Measurements from ENCODE around the gene PLGRKT. TPM values are rescaled to one million over a fixed set of nuclear protein-coding genes. Genes with fewer than 3 reads are reported as not detected.

The PLGRKT gene
- total RNA-seq, 1 experiment from 2014 or later, result 30.9 TPM

DNA sequence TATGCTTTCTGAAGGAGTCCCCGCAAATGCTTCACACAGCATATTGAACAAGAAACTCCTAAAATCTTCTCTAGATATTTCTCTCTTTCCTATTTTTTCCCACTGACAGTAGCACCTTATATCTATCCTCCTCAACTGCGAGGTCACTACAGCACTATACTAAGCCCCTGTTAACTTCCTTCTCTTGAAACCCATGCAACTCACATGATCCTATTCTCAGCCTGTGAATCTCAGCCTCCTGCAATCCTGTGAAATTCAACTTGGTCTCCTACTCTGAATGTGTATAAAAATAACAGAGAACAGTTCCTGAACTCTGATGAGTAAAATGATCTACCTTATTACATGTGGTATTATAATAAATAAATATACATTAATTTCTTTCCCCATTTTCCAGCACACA lies 6.1 kb upstream of the PLGRKT start:
- CTCF ChIA-PET, result interaction anchor here (1.1 kb wide), 1 partner anchor 257 kb away, joined by 4 read pairs; no protein-coding TSS in a partner anchor
- Histone ChIP-seq H3K27me3 (replicated peaks; ENCODE audit: insufficient read depth, low read depth, low read length, poor library complexity) (no peaks in the 10 kb centered on the region), H3K27ac (ENCODE audit: low read depth, low read length, poor library complexity, severe bottlenecking) (no peak overlapping the region), H3K4me3 (ENCODE audit: low read depth, low read length, poor library complexity, severe bottlenecking) (no peak overlapping the region), H3K36me3 (ENCODE audit: insufficient read depth, low read length, poor library complexity, severe bottlenecking) (no peaks in the 10 kb centered on the region), H3K9me3 (ENCODE audit: low read depth, low read length, poor library complexity, severe bottlenecking) (no peaks in the 10 kb centered on the region), H3K4me1 (ENCODE audit: insufficient read depth, low read length, poor library complexity, severe bottlenecking) (no peaks in the 10 kb centered on the region)
- POLR2A ChIA-PET (ENCODE audit: low non-redundant PET), result no interaction called here
- no TSS peak for BruUV-seq (replicated peaks)
- TF ChIP-seq, protein P1, sequence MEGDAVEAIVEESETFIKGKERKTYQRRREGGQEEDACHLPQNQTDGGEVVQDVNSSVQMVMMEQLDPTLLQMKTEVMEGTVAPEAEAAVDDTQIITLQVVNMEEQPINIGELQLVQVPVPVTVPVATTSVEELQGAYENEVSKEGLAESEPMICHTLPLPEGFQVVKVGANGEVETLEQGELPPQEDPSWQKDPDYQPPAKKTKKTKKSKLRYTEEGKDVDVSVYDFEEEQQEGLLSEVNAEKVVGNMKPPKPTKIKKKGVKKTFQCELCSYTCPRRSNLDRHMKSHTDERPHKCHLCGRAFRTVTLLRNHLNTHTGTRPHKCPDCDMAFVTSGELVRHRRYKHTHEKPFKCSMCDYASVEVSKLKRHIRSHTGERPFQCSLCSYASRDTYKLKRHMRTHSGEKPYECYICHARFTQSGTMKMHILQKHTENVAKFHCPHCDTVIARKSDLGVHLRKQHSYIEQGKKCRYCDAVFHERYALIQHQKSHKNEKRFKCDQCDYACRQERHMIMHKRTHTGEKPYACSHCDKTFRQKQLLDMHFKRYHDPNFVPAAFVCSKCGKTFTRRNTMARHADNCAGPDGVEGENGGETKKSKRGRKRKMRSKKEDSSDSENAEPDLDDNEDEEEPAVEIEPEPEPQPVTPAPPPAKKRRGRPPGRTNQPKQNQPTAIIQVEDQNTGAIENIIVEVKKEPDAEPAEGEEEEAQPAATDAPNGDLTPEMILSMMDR (conservative IDR thresholded peaks at IDR 0.05; ENCODE audit: low read depth, low read length), result no peak
- TF ChIP-seq EZH2 (IDR thresholded peaks at IDR 0.05; ENCODE audit: borderline replicate concordance, low read depth, low read length, poor library complexity, severe bottlenecking), result no peak
- DNase-seq (ENCODE audit: low spot score), result no peak
- intact Hi-C loops (cut with micrococcal nuclease; ENCODE audit: unreplicated experiment), result loop anchor here (5.0 kb wide), 1 partner anchor 692 kb away; no protein-coding TSS in a partner anchor

DNA sequence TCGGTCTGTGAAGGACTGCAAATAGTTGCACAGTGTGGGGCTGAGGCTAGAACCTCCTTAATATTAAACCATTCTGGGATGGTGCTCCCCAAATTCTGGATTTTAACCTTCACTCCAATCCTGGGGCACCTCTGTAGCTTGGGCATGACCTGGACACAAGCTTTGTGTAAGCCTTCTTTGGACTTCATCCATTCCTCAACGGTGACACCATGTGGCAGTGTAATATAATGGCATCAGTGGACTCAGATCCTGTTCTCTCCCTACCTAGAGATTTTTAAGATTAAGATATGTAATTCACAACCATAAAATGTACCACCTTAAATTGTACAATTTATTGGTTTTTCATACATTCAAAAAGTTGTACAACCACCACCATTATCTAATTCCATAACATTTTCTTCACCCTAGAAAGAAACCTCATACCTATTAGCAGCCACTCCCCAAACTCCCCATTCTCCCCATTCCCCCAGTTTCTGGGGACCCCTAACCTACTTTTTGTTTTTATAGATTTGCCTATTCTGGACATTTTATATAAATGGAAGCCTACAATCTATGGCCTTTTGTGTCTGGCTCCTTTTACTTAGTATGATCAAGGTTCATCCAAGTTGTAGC lies 4.8 kb upstream of the PLGRKT start:
- DNase-seq (ENCODE audit: low spot score), result peak; percentile 61
- CTCF ChIA-PET, result interaction anchor here (0.7 to 1.1 kb wide), 3 partner anchors 256 to 258 kb away, joined by 3 to 5 read pairs (median 4); no protein-coding TSS in a partner anchor
- peaks cover 7% of the 10 kb centered on the region for H3K4me1 ChIP-seq (ENCODE audit: insufficient read depth, low read length, poor library complexity, severe bottlenecking)
- TF ChIP-seq EZH2 (IDR thresholded peaks at IDR 0.05; ENCODE audit: borderline replicate concordance, low read depth, low read length, poor library complexity, severe bottlenecking), result no peak
- TF ChIP-seq, protein P1 (conservative IDR thresholded peaks at IDR 0.05; ENCODE audit: low read depth, low read length), result peak; percentile 67
- BruUV-seq (replicated peaks), result no TSS peak
- H3K27ac ChIP-seq (ENCODE audit: low read depth, low read length, poor library complexity, severe bottlenecking), result no peak overlapping the region
- no peak overlapping the region for H3K4me3 ChIP-seq (ENCODE audit: low read depth, low read length, poor library complexity, severe bottlenecking)
- no peaks in the 10 kb centered on the region for H3K27me3 ChIP-seq (replicated peaks; ENCODE audit: insufficient read depth, low read depth, low read length, poor library complexity)
- intact Hi-C loops (cut with micrococcal nuclease; ENCODE audit: unreplicated experiment), result loop anchor here (5.0 kb wide), 1 partner anchor 690 kb away; no protein-coding TSS in a partner anchor
- POLR2A ChIA-PET (ENCODE audit: low non-redundant PET), result no interaction called here
- no peaks in the 10 kb centered on the region for H3K9me3 ChIP-seq (ENCODE audit: low read depth, low read length, poor library complexity, severe bottlenecking)
- no peaks in the 10 kb centered on the region for H3K36me3 ChIP-seq (ENCODE audit: insufficient read depth, low read length, poor library complexity, severe bottlenecking)

DNA sequence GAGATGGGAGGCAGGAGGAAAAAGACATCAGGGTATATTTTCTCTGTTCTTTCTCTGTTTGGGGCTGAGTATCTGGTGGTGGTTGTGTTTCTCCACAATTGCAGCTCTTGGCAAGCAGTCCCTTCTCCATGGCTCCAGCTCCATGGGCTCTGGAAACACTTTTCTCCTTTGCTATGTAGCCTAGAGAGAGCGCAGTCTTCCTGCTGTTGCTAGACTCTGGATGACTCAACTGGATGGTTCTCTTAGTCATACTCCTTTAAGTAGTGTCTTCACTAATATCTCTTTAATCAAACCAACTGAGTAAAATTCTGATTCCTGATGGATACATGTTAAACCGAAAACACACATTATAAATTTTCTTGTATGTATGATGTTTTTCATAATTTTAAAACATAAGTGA lies 3.3 kb upstream of the PLGRKT start:
- Histone ChIP-seq H3K4me1 (ENCODE audit: insufficient read depth, low read length, poor library complexity, severe bottlenecking) (peaks cover 11% of the 10 kb centered on the region), H3K4me3 (ENCODE audit: low read depth, low read length, poor library complexity, severe bottlenecking) (no peak overlapping the region), H3K36me3 (ENCODE audit: insufficient read depth, low read length, poor library complexity, severe bottlenecking) (no peaks in the 10 kb centered on the region), H3K27me3 (replicated peaks; ENCODE audit: insufficient read depth, low read depth, low read length, poor library complexity) (no peaks in the 10 kb centered on the region), H3K9me3 (ENCODE audit: low read depth, low read length, poor library complexity, severe bottlenecking) (no peaks in the 10 kb centered on the region), H3K27ac (ENCODE audit: low read depth, low read length, poor library complexity, severe bottlenecking) (no peak overlapping the region)
- DNase-seq (ENCODE audit: low spot score), result no peak
- ChIA-PET POLR2A (ENCODE audit: low non-redundant PET) (no interaction called here), CTCF (no interaction called here)
- intact Hi-C loops (cut with micrococcal nuclease; ENCODE audit: unreplicated experiment), result loop anchor here (5.0 kb wide), 1 partner anchor 689 kb away; no protein-coding TSS in a partner anchor
- TF ChIP-seq, protein P1 (conservative IDR thresholded peaks at IDR 0.05; ENCODE audit: low read depth, low read length), result no peak
- no peak for TF ChIP-seq EZH2 (IDR thresholded peaks at IDR 0.05; ENCODE audit: borderline replicate concordance, low read depth, low read length, poor library complexity, severe bottlenecking)
- no TSS peak for BruUV-seq (replicated peaks)
